GM18505 (cell line): ENCODE results near the gene HTD2.
"Not testable (repeated sequence)": the region's sequence is repeated elsewhere in the genome, so short reads cannot be mapped to it uniquely, and the experiment has no call there.

Experiments
- ATAC-seq: cut with Tn5 transposase; IDR thresholded peaks from one replicate; pipeline ENCODE4 v1.9.1; 2021; ENCODE audit not compliant: unreplicated experiment
- POLR2A ChIP-seq: IDR thresholded peaks from 4 replicates; pipeline ENCODE4 v1.6.1; 2011; ENCODE audit warnings: borderline replicate concordance; ENCODE audit not compliant: insufficient read depth, insufficient read length; ENCODE audit errors: extremely low read depth

The HTD2 gene

DNA sequence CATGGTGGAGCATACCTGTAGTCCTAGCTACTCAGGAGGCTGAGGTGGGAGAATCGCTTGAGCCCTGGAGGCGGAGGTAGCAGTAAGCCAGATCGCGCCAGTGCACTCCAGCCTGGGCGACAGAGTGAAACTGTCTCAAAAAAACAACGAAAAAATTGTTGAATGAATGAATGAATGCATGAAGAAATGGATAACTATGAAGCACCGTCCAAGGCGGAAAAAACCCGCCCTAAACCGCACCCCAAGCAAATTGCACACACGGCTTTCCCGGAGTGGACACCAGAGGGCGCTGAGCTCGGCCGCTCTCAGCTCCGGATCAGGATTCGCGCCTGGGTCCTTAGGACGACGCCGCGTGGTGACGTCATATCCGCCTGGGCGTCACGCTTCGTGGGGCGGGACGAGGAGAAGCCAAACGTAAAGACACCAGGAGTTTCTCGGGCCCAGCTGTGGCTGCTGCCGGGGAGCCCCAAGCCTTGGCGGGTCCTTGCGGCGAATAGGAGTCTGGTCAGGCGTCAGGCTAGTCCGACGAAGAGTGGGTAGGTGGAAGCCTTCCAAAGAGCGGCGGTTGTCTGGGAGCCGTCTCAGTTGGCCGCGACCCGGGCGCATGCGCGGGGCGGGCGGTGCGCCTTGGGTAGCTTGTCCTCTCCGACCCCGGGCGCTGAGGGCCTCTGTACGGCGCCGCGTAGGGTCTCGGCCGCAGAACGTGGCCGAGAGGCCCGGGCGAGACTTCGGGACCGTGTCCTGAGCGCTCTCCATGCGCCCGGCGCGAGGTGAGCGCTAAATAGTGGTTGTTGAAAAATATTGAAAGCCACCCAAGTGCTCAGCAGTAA lies at the start of gene HTD2, which contains the start of gene RPP14:
HTD2 (plus strand) TSS at position 639 of the 830 bp plus-strand sequence. CDS start 11,094 bp downstream, outside the sequence.
RPP14 (plus strand) TSS at position 364 of the 830 bp plus-strand sequence. CDS start 4,085 bp downstream, outside the sequence.
- peak; percentile 91 for ATAC-seq
- peak; percentile 93 for TF ChIP-seq POLR2A

GRCh38 chr3:58258392-58259055 lies 47.8 kb upstream of the HTD2 start:
- no peak for TF ChIP-seq POLR2A
- no peak for ATAC-seq

DNA sequence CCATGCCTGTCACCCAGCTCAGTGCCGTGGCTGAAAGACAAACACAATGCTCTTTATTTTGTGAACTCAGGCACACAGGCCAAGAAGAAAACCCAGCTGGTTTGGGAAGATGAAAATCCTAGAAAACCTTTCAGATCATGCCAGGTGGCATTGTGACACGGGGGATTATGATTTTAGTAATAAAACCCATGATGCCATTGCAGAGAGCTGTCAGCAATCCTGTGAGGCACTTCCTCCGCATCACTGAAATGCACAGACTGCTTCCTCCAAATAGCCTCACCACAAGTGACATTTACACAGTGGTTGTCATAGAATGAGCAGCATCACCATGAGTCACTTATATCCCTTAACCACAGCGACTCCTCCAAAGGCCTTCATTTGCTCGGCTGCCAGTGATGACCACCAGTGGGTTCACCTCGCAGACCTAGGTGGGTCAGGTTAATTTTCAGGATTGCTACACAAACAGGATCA lies 46.0 kb upstream of the HTD2 start:
- no peak for ATAC-seq
- TF ChIP-seq POLR2A: no peak

DNA sequence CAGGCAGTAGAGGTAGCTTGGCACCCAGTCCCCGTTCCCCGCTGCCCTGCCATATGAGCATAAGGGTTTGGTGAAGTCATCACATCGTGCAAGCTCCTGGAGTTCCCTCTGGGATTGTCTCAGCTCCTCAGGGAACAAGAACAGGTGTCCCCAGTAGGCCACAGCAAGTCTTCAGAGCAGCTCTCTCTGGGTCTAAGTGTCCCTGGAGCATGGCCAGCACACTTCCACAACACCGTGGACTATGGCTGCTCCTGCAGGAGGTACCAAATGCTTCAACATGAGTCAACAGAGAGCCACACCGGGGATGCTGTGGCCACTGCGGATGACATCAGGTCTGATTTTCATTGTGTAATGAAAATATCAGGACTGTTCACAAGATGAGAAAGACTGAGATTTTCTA lies 45.6 kb upstream of the HTD2 start:
- no peak for TF ChIP-seq POLR2A
- no peak for ATAC-seq

DNA sequence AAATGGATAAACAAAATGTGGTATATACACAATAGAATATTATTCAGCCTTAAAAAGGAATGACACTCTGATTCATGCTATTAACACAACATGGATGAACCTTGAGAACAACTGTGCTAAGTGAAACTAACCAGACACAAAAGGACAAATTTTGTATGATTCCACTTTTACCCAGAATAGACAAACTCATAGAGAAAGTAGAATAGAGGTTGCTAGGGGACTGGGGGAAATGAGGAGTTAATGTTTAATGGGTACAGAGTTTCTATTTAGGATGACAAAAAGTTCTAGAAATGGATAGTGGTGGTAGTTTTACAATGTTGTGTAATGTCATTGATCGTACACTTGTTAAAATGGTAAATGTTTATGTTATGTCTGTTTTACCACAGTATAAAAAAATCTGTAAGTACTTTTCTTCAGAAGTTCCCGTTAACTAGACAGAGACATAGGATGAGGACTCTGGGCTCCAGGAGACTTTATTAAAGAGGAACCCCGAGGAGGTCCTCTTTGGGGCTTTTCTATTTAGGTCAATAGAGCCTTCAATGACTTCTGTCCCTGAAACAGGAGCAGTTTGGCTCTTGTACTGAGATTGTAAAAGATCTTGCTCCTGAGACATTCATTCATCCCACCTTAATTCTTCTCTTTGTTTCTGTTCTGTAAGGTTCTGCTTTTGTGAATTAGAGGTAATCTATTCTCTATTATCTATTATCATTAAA lies 44.2 kb upstream of the HTD2 start:
- no peak for TF ChIP-seq POLR2A

DNA sequence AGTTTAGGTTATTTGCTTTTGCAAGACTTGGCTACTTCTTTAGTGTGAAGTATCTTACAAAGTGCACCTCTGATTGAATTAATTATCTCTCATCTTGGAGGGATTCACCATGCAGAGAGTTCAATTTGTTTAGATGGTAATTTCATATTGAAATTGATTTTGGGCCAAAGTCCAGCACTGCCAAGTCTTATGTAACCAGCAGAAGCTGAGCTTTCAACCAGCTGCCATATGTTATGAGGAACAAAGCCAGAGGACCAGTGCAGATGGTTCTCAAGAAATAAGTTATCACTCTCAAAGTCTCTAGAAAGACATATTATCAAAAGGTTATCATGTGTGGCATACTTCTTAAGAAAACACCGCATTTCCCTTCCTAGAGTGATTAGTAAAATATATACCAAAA lies 39.7 kb upstream of the HTD2 start:
- ATAC-seq: no peak
- no peak for TF ChIP-seq POLR2A

More for the DNA sequence above, 44.2 kb upstream of the HTD2 start:
- ATAC-seq: no peak

DNA sequence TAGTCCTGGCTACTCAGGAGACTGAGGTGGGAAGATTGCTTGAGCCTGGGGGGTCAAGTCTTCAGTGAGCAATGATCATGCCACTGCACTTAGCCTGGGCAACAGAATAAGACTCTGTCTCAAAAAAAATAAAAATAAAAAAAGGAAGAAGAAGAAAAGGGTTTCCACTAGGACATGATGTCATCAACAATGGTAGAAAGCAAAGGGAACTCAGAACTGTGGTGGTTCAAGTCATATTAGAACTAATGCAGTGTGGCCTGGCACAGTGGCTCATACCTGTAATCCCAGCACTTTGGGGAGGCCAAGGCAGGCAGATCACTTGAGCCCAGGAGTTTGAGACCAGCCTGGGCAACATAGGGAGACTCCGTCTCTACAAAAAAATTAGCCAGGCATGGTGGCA lies 38.8 kb upstream of the HTD2 start:
- ATAC-seq: not testable (repeated sequence)

DNA sequence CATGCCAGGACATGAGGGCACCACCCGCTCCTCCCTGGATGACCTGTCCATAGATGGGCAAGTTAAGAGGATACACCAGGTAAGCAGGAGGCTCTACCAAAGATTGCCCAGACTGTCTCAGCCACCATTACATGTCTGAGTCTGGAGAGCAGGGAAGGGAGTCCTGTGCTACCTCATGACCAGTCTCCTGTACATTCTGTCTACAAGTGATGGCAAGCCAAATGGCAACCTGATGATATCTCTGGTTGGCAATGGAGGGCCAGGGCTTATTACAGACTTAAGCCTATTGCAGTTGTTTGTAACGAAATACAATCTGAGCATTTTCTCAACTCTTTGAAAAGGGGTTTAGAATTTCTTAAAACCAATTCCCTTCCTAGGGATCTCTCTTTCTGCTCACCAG lies 37.0 kb upstream of the HTD2 start:
- TF ChIP-seq POLR2A: no peak
- no peak for ATAC-seq

DNA sequence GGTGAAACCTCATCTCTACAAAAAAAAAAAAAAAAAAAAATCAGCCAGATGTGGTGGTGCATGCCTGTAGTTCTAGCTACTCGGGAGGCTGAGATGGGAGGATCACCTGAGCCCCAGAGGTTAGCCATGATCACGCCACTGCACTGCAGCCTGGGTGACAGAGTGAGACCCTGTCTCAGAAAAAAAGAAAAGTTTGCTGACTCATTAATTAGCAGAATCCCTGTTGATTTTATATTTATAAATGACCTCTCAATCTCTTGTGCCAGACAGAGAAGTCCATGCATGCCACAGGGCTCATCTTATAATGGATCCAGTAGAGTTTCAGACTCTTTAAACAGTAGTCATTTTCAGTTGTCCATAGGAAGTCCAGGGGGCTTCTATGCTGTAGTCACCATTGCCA lies 35.8 kb upstream of the HTD2 start:
- TF ChIP-seq POLR2A: no peak
- no peak for ATAC-seq

GRCh38 chr3:58271901-58272501 lies 34.3 kb upstream of the HTD2 start:
- no peak for TF ChIP-seq POLR2A
- ATAC-seq: no peak

DNA sequence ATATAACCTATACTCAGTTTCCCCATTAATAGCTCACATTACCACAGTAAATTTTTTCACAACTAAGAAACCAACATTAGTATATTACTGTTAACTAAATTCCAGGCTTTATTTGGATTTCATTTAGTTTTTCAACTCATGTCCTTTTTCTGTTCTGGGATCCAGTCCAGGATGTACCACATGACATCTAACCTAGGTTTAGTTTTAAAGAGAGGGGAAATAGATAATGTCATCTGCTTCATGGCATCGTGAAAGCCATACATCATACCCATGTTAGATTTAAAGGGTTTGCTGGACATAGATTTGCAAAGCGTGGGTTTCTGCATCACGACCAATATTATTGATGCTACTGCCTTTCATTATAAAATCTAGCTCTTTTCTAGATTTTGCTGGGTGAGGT lies 33.4 kb upstream of the HTD2 start:
- ATAC-seq: no peak
- no peak for TF ChIP-seq POLR2A

DNA sequence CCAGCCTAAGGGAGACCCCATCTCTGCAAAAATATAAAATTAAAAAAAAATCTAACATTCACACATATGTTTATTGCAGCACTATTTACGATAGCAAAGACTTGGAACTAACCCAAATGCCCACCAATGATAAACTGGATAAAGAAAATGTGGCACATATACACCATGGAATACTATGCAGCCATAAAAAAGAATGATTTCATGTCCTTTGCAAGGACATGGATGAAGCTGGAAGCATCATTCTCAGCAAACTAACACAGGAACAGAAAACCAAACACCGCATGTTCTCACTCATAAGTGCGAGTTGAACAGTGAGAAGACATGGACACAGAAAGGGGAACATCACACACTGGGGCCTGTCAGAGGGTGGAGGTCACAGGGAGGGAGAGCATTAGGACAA lies 33.0 kb upstream of the HTD2 start:
- ATAC-seq: not testable (repeated sequence)

DNA sequence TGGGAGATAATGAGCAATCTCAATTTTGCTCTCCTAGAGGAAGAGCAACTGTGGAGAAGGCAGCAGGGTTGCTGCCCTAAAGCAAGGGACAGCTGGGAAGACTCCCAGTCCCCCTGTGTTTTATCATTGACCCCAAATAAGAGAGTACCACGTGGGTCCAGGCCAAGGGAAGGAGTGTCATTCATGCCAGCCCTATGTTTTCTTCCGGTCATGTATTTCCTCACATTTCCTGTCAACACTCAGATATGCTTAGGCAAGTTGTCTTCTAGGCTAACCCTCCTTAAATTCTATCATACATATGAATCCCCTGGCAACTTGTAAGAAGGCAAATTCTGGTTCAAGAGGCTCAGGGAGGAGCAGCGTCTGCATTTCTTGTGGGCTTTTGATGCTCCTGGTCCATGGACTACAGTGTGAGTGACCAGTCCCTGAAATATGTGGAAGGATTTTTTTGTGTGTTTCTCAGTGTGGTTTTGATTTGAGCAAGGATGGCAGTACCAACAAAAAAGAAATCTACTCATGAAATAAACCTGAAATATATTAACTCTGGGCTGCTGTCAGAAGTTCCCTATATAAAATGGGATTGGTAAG lies 32.2 kb upstream of the HTD2 start:
- TF ChIP-seq POLR2A: no peak
- no peak for ATAC-seq
